IMR-90 (cell line): ENCODE data around the gene PRKN. TPM values are rescaled to one million over a fixed set of nuclear protein-coding genes. Genes with fewer than 3 reads are reported as not detected.

Experiments used
- ATAC-seq: fragments of 200-7000 bp; cut with Tn5 transposase; 2 replicates; pipeline ENCODE4 v1.9.1; 2020; ENCODE audit warnings: low read depth, mild to moderate bottlenecking, moderate library complexity
- BruUV-seq: library from RNA; stranded (reverse); fragments of 400-500 nt; replicated peaks from 2 replicates; lab custom pipeline; 2021; lab: Mats Ljungman, UMichigan
- CTCF ChIA-PET: fragments of 300-600 bp; formaldehyde crosslinking; extraction: SDS; loops from one replicate; lab custom pipeline; 2021; ENCODE audit warnings: antibody characterized with exemption; lab: Yijun Ruan, JAX
- POLR2A ChIA-PET: fragments of 300-600 bp; sonication (Branson Sonifier 250); formaldehyde crosslinking; loops from one replicate; lab custom pipeline; 2022; ENCODE audit warnings: antibody characterized with exemption; ENCODE audit not compliant: unreplicated experiment; lab: Charles Lee
- DNase-seq: peaks from one replicate; pipeline ENCODE4 v3.0.0; 2013
- H2AFZ ChIP-seq: replicated peaks from 2 replicates; pipeline ENCODE3; 2013; ENCODE audit warnings: low read length, mild to moderate bottlenecking; ENCODE audit not compliant: poor library complexity
- H2AK5ac ChIP-seq: 2 replicates; pipeline ENCODE4 v1.6.1; 2013; ENCODE audit warnings: low read depth, low read length, inconsistent platforms
- H2AK9ac ChIP-seq: replicated peaks from 2 replicates; pipeline ENCODE3; 2013; ENCODE audit warnings: mild to moderate bottlenecking, low read depth, low read length, moderate library complexity; ENCODE audit not compliant: poor library complexity
- H2BK120ac ChIP-seq: 2 replicates; pipeline ENCODE4 v1.6.1; 2013; ENCODE audit warnings: low read depth, low read length, inconsistent platforms
- H2BK15ac ChIP-seq: 3 replicates; pipeline ENCODE4 v1.6.1; 2013; ENCODE audit warnings: low read depth, low read length, inconsistent platforms
- H2BK20ac ChIP-seq: 2 replicates; pipeline ENCODE4 v1.6.1; 2013; ENCODE audit warnings: low read depth, mild to moderate bottlenecking, inconsistent platforms, low read length, moderate library complexity
- H2BK5ac ChIP-seq: 2 replicates; pipeline ENCODE4 v1.6.1; 2013; ENCODE audit warnings: mild to moderate bottlenecking, low read depth, low read length, inconsistent platforms; ENCODE audit not compliant: poor library complexity, severe bottlenecking
- H3K14ac ChIP-seq: replicated peaks from 2 replicates; pipeline ENCODE4 v1.6.1; 2013; ENCODE audit warnings: low read depth, low read length, inconsistent platforms
- H3K18ac ChIP-seq: 2 replicates; pipeline ENCODE4 v1.6.1; 2013; ENCODE audit warnings: low read depth, low read length, control low read depth
- H3K23ac ChIP-seq: 2 replicates; pipeline ENCODE4 v1.6.1; 2013; ENCODE audit warnings: low read depth, low read length, inconsistent platforms
- H3K27ac ChIP-seq: 2 replicates; pipeline ENCODE4 v1.5.1; 2013; ENCODE audit warnings: mild to moderate bottlenecking, control low read depth, low read length; ENCODE audit not compliant: insufficient read depth
- H3K27me3 ChIP-seq: 2 replicates; pipeline ENCODE4 v1.6.1; 2013; ENCODE audit warnings: low read length; ENCODE audit not compliant: control insufficient read depth, insufficient read depth
- H3K36me3 ChIP-seq: 2 replicates; pipeline ENCODE4 v1.6.1; 2013; ENCODE audit warnings: low read length, mixed read lengths; ENCODE audit not compliant: control insufficient read depth, insufficient read depth
- H3K4ac ChIP-seq: 2 replicates; pipeline ENCODE4 v1.6.1; 2013; ENCODE audit warnings: low read depth, low read length, inconsistent platforms
- H3K4me1 ChIP-seq: 2 replicates; pipeline ENCODE4 v1.6.1; 2013; ENCODE audit warnings: low read length, mixed read lengths; ENCODE audit not compliant: control insufficient read depth, insufficient read depth
- H3K4me2 ChIP-seq: 2 replicates; pipeline ENCODE4 v1.6.1; 2013; ENCODE audit warnings: low read depth, mild to moderate bottlenecking, control low read depth, low read length, moderate library complexity
- H3K4me3 ChIP-seq: 2 replicates; pipeline ENCODE4 v1.5.1; 2013; ENCODE audit warnings: low read depth, mild to moderate bottlenecking, control low read depth, low read length, moderate library complexity; ENCODE audit not compliant: insufficient read depth
- H3K56ac ChIP-seq: 2 replicates; pipeline ENCODE4 v1.6.1; 2013; ENCODE audit warnings: low read length, inconsistent platforms; ENCODE audit not compliant: insufficient read depth; ENCODE audit errors: extremely low read depth
- H3K79me1 ChIP-seq, 2 experiments: 2 replicates each; pipeline ENCODE4 v1.6.1; 2013; ENCODE audit warnings: low read length in 2 of 2, inconsistent platforms in 1 of 2, low read depth in 1 of 2
- H3K9ac ChIP-seq: 2 replicates; pipeline ENCODE4 v1.6.1; 2013; ENCODE audit warnings: low read depth, low read length, control low read depth
- H3K9me1 ChIP-seq: 2 replicates; pipeline ENCODE4 v1.6.1; 2013; ENCODE audit warnings: low read length, inconsistent platforms; ENCODE audit not compliant: insufficient read depth
- H3K9me3 ChIP-seq: 2 replicates; pipeline ENCODE4 v1.6.1; 2013; ENCODE audit warnings: low read length; ENCODE audit not compliant: control insufficient read depth, insufficient read depth
- H4K20me1 ChIP-seq: 2 replicates; pipeline ENCODE4 v1.6.1; 2013; ENCODE audit warnings: low read length, inconsistent platforms; ENCODE audit not compliant: insufficient read depth
- H4K5ac ChIP-seq: 2 replicates; pipeline ENCODE4 v1.6.1; 2013; ENCODE audit warnings: mild to moderate bottlenecking, low read depth, low read length, control low read depth
- H4K8ac ChIP-seq, 2 experiments: 2 replicates each; pipeline ENCODE4 v1.6.1; 2013; ENCODE audit warnings: low read depth in 2 of 2, low read length in 2 of 2, control low read depth in 1 of 2, inconsistent platforms in 1 of 2
- H4K91ac ChIP-seq: 2 replicates; pipeline ENCODE4 v1.6.1; 2013; ENCODE audit warnings: low read depth, low read length, inconsistent platforms; ENCODE audit not compliant: insufficient read depth
- BHLHE40 ChIP-seq: fragments of 150-350 bp; IDR thresholded peaks from 2 replicates; pipeline ENCODE4 v1.6.1; 2016; ENCODE audit warnings: mild to moderate bottlenecking, low read depth, low read length
- CEBPB ChIP-seq: IDR thresholded peaks from 2 replicates; pipeline ENCODE4 v1.6.1; 2012; ENCODE audit warnings: low read depth, low read length, improper control_type of control experiment
- CHD1 ChIP-seq: IDR thresholded peaks from 2 replicates; pipeline ENCODE4 v1.6.1; 2012; ENCODE audit warnings: low read depth, low read length, improper control_type of control experiment
- ELK1 ChIP-seq: fragments of 150-350 bp; IDR thresholded peaks from 2 replicates; pipeline ENCODE4 v1.6.1; 2016; ENCODE audit warnings: low read depth, mild to moderate bottlenecking, low read length, moderate library complexity, borderline replicate concordance
- FOS ChIP-seq: fragments of 150-350 bp; IDR thresholded peaks from 2 replicates; pipeline ENCODE4 v1.6.1; 2016; ENCODE audit warnings: low read depth, low read length
- MAFK ChIP-seq: IDR thresholded peaks from 2 replicates; pipeline ENCODE4 v1.6.1; 2012; ENCODE audit warnings: low read depth, low read length, improper control_type of control experiment
- MAZ ChIP-seq: IDR thresholded peaks from 2 replicates; pipeline ENCODE4 v1.6.1; 2012; ENCODE audit warnings: low read depth, mild to moderate bottlenecking, low read length, improper control_type of control experiment, moderate library complexity, borderline replicate concordance
- MXI1 ChIP-seq: IDR thresholded peaks from 2 replicates; pipeline ENCODE4 v1.6.1; 2012; ENCODE audit warnings: low read depth, mild to moderate bottlenecking, low read length, moderate library complexity, borderline replicate concordance
- NFE2L2 ChIP-seq: fragments of 150-350 bp; IDR thresholded peaks from 2 replicates; pipeline ENCODE4 v1.6.1; 2016; ENCODE audit warnings: low read depth, mild to moderate bottlenecking, low read length
- POLR2A ChIP-seq: IDR thresholded peaks from 2 replicates; pipeline ENCODE4 v1.6.1; 2012; ENCODE audit warnings: mild to moderate bottlenecking, low read depth, low read length
- RAD21 ChIP-seq: IDR thresholded peaks from 2 replicates; pipeline ENCODE4 v1.6.1; 2012; ENCODE audit warnings: low read length, improper control_type of control experiment
- RCOR1 ChIP-seq: IDR thresholded peaks from 2 replicates; pipeline ENCODE4 v1.6.1; 2012; ENCODE audit warnings: mild to moderate bottlenecking, low read length, improper control_type of control experiment; ENCODE audit not compliant: insufficient replicate concordance
- RFX5 ChIP-seq: IDR thresholded peaks from 2 replicates; pipeline ENCODE4 v1.8.0; 2012; ENCODE audit warnings: low read depth, mild to moderate bottlenecking, low read length, moderate library complexity
- SMC3 ChIP-seq: fragments of 150-350 bp; IDR thresholded peaks from 2 replicates; pipeline ENCODE4 v1.6.1; 2016; ENCODE audit warnings: low read depth, mild to moderate bottlenecking, antibody characterized with exemption, low read length, moderate library complexity
- USF2 ChIP-seq: fragments of 150-350 bp; IDR thresholded peaks from 2 replicates; pipeline ENCODE4 v1.6.1; 2017; ENCODE audit warnings: mild to moderate bottlenecking, antibody characterized with exemption, low read length, low read depth
- WGBS, 2 experiments: methylation state at CpG; one replicate each; pipeline versions ENCODE4 v1.1.5 to v1.1.7; 2013; ENCODE audit warnings: missing lambda C conversion rate in 2 of 2; ENCODE audit not compliant: insufficient read length in 1 of 2; ENCODE audit errors: extremely low coverage in 2 of 2; 5-methylcytosine and 5-hydroxymethylcytosine counted together
- dilution Hi-C: fragments of 300-500 bp; cut with HindIII; formaldehyde crosslinking; loops from one replicate; pipeline ENCODE4 v1.14.3; 2018; ENCODE audit warnings: low sequenced_read_pairs; ENCODE audit not compliant: unreplicated experiment
- in situ Hi-C: fragments of 300-500 bp; cut with MboI; formaldehyde crosslinking; loops from 3 replicates; pipeline ENCODE4 v1.14.3; 2019; ENCODE audit warnings: low sequenced_read_pairs, inconsistent platforms, mixed read lengths
- intact Hi-C: fragments of 100-400 bp; cut with micrococcal nuclease; formaldehyde crosslinking; loops from 2 replicates; pipeline ENCODE4 v1.10.0; 2022
- polyA plus RNA-seq, 3 experiments: library from polyadenylated mRNA; depleted of rRNA; stranded (reverse); fragments of >200 nt; gene quantifications; 2 replicates each; pipeline ENCODE4 v1.2.3, GENCODE V29; 2012; ENCODE audit warnings: low replicate concordance in 1 of 3
- total RNA-seq: library from RNA; depleted of rRNA; stranded (reverse); fragments of >200 nt; gene quantifications from 2 replicates; pipeline ENCODE4 v1.2.3, GENCODE V29; 2012
- TF ChIP-seq, protein P1 (sequence below): conservative IDR thresholded peaks from 2 replicates; pipeline ENCODE4 v1.5.1; 2012; ENCODE audit warnings: mild to moderate bottlenecking, low read depth, low read length, improper control_type of control experiment

Gene PRKN
- total and polyA plus RNA-seq, 2 of the 4 experiments (the other 2 are of a cell fraction), result 0.15 to 0.18 TPM

GRCh38 chr6:162082520-162082919 is 645.0 kb downstream of the PRKN start:
- no TSS peak for BruUV-seq
- H3K9ac ChIP-seq, result no peak overlapping the region
- in situ Hi-C loops, result no loop called here
- no peak overlapping the region for H3K4me2 ChIP-seq
- H2BK15ac ChIP-seq, result no peak overlapping the region
- ChIA-PET POLR2A (no interaction called here), CTCF (interaction anchor here (0.6 kb wide), 1 partner anchor 103 kb away, joined by 3 read pairs; no protein-coding TSS in a partner anchor)
- no peak overlapping the region for H2AK5ac ChIP-seq
- no peak overlapping the region for H2BK20ac ChIP-seq
- ATAC-seq (no peak), DNase-seq (no peak)
- H2AK9ac ChIP-seq, result no peak overlapping the region
- no peak overlapping the region for H4K5ac ChIP-seq
- H3K27ac ChIP-seq, result no peak overlapping the region
- no peak overlapping the region for H3K14ac ChIP-seq
- H4K91ac ChIP-seq, result no peak overlapping the region
- H3K18ac ChIP-seq, result no peak overlapping the region
- no peak overlapping the region for H2AFZ ChIP-seq
- H3K56ac ChIP-seq, result no peak overlapping the region
- no peak overlapping the region for H3K4ac ChIP-seq
- no peaks in the 10 kb centered on the region for H3K27me3 ChIP-seq
- dilution Hi-C loops, result no loop called here
- H3K79me1 ChIP-seq, result no peaks in the 10 kb centered on the region
- TF ChIP-seq FOS, result no peak
- TF ChIP-seq MAFK, result no peak
- no peak for TF ChIP-seq POLR2A
- no peak for TF ChIP-seq RAD21
- TF ChIP-seq MAZ, result no peak
- TF ChIP-seq RCOR1, result no peak
- no peak for TF ChIP-seq NFE2L2
- TF ChIP-seq ELK1, result no peak
- no peak for TF ChIP-seq MXI1
- TF ChIP-seq, protein P1, sequence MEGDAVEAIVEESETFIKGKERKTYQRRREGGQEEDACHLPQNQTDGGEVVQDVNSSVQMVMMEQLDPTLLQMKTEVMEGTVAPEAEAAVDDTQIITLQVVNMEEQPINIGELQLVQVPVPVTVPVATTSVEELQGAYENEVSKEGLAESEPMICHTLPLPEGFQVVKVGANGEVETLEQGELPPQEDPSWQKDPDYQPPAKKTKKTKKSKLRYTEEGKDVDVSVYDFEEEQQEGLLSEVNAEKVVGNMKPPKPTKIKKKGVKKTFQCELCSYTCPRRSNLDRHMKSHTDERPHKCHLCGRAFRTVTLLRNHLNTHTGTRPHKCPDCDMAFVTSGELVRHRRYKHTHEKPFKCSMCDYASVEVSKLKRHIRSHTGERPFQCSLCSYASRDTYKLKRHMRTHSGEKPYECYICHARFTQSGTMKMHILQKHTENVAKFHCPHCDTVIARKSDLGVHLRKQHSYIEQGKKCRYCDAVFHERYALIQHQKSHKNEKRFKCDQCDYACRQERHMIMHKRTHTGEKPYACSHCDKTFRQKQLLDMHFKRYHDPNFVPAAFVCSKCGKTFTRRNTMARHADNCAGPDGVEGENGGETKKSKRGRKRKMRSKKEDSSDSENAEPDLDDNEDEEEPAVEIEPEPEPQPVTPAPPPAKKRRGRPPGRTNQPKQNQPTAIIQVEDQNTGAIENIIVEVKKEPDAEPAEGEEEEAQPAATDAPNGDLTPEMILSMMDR, result no peak
- TF ChIP-seq CEBPB, result no peak
- TF ChIP-seq USF2, result no peak
- no peak for TF ChIP-seq BHLHE40
- TF ChIP-seq RFX5, result no peak
- TF ChIP-seq CHD1, result no peak
- no peak for TF ChIP-seq SMC3
- no peaks in the 10 kb centered on the region for H3K36me3 ChIP-seq
- H3K9me3 ChIP-seq, result peaks cover 7% of the 10 kb centered on the region; the same call in 1 of the 2 replicates
- no peak overlapping the region for H2BK5ac ChIP-seq
- no peak overlapping the region for H3K23ac ChIP-seq
- intact Hi-C loops, result no loop called here
- no peaks in the 10 kb centered on the region for H3K9me1 ChIP-seq
- H4K20me1 ChIP-seq, result no peaks in the 10 kb centered on the region
- whole genome bisulfite sequencing, 2 experiments, result no CpG with 5 or more reads among the region's 1 CpG
- H2BK120ac ChIP-seq, result no peak overlapping the region
- no peaks in the 10 kb centered on the region for H3K4me1 ChIP-seq
- no peak overlapping the region for H3K4me3 ChIP-seq
- H4K8ac ChIP-seq, result no peak overlapping the region
